Measurements from ENCODE around the gene VEZF1. TPM values are rescaled to one million over a fixed set of nuclear protein-coding genes. Genes with fewer than 3 reads are reported as not detected.

The VEZF1 gene
- total RNA-seq, 4 donors from 2014 or later: 29.7 to 49.3 (median 39.5) TPM

DNA sequence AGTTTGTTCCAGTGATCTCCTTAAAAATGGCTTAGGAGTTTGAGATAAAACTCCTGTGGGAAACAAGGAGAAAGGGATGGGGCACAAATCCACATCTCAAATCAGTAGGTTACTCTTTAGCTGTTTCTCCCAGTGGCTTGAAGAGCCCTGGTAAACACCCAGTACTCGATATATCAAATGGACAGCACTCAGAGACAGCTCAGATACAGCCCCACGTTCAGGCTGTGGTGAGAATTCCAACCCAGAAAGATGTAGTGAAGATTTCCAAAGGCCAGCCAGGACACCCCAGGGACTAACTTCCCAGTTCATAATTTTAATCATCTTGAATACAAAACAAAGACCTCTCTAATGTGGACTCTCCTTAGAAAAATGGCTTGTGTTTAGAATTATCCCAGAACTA lies 6.4 kb upstream of the VEZF1 start:
- no peak for DNase-seq
- Histone ChIP-seq H3K4me3 (no peak overlapping the region), H3K36me3 (peaks cover 0 to 6% (median 0%) of the 10 kb centered on the region in 3 donors), H3K4me1 (peaks cover 0 to 11% (median 3%) of the 10 kb centered on the region in 4 donors), H3K27me3 (no peaks in the 10 kb centered on the region), H3K9me3 (no peaks in the 10 kb centered on the region), H3K27ac (peak overlapping the region in 1 of 4 donors; percentile 2)
- TF ChIP-seq POLR2A (IDR thresholded peaks at IDR 0.05): no peak
- TF ChIP-seq, protein P1, sequence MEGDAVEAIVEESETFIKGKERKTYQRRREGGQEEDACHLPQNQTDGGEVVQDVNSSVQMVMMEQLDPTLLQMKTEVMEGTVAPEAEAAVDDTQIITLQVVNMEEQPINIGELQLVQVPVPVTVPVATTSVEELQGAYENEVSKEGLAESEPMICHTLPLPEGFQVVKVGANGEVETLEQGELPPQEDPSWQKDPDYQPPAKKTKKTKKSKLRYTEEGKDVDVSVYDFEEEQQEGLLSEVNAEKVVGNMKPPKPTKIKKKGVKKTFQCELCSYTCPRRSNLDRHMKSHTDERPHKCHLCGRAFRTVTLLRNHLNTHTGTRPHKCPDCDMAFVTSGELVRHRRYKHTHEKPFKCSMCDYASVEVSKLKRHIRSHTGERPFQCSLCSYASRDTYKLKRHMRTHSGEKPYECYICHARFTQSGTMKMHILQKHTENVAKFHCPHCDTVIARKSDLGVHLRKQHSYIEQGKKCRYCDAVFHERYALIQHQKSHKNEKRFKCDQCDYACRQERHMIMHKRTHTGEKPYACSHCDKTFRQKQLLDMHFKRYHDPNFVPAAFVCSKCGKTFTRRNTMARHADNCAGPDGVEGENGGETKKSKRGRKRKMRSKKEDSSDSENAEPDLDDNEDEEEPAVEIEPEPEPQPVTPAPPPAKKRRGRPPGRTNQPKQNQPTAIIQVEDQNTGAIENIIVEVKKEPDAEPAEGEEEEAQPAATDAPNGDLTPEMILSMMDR (IDR thresholded peaks at IDR 0.05): no peak

DNA sequence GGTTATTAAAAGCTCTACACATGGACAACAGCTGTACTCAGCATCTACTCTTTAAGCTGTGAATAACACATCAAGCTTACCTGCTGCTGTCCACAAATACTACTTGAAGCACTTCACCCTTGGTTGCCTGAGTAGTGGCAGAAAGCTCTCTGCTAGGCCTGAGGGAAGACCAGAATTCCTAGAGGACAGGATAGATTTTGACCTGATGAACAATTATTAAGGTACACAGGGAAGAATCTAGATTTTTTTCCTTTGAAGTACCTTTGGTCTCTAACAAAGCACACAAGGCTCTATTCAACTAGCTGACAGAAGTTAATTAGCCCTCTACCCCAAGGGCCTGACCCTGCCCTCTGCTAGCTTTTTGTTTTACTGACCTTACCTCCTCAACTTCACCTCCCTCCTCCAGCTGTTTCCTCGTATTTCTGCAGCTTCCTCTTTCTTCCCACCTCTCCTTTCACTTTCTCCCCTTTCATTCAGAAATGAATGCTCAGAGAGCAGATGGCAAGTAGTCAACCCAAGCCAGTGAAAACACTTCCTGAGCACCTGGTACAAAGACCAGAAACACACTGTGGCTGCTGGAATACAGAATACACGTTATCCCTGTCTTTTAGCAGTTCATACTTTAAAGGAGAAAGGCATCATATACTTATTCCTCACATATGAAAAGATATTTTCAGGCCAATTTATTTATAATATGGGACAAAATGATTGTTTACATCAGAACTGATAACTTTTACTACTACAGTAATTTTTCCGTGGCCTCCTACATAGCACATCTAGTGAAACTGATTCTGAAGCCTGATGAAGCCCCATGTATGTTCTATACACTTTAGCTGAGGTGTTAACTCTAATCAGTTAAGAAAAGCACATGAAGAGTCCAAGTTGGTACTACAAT lies 5.7 kb upstream of the VEZF1 start:
- H3K4me1 ChIP-seq: peaks cover 0 to 11% (median 6%) of the 10 kb centered on the region in 4 donors
- peak overlapping the region in 1 of 4 donors; percentile 2 for H3K27ac ChIP-seq
- TF ChIP-seq, protein P1 (IDR thresholded peaks at IDR 0.05): no peak
- no peak for TF ChIP-seq POLR2A (IDR thresholded peaks at IDR 0.05)
- no peak for DNase-seq
- H3K36me3 ChIP-seq: peaks cover 0 to 6% (median 0%) of the 10 kb centered on the region in 3 donors
- no peaks in the 10 kb centered on the region for H3K27me3 ChIP-seq
- H3K4me3 ChIP-seq: no peak overlapping the region
- no peaks in the 10 kb centered on the region for H3K9me3 ChIP-seq

DNA sequence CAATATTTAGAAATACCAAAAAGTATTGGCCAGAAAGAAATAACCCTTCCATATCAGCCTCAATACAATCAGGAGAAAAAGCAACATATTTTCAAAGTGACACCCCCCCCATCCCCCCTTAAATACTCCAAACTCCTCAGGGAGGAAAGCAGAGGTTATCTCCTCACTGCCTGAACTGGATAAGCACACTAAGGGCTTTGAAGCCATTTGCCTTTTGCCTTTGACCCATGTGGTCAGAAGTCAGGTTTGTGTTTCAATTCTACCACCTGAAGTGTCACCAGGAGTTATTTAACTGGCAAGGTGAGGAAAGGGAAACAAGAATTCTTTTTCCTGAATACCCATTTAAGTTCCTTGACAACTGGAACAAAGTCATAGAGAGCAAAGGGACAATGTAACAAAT lies 3.5 kb upstream of the VEZF1 start:
- Histone ChIP-seq H3K4me1 (peaks cover 0 to 12% (median 7%) of the 10 kb centered on the region in 4 donors), H3K36me3 (no peaks in the 10 kb centered on the region), H3K27me3 (no peaks in the 10 kb centered on the region), H3K4me3 (no peak overlapping the region), H3K9me3 (no peaks in the 10 kb centered on the region), H3K27ac (no peak overlapping the region)
- TF ChIP-seq POLR2A (IDR thresholded peaks at IDR 0.05): no peak
- TF ChIP-seq, protein P1 (IDR thresholded peaks at IDR 0.05): no peak
- DNase-seq: no peak

DNA sequence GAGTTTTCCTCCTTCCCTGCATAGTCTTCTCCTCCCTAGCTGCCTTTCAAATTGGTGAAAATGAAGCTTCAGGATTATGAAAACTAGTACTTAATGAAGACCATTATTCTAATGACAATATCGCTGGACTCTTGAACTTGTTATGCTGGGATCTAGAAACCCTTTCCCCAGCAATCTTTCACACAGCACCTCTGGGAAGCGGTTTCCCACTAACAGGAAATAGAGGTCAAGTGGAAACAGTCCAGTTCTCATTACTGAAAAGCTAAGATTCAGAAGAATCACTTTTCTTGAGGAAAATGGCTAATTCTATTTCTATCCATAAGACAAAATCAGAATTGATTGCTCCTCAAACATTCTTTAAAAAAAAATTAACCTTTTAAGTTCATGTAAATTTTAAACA lies 2.0 kb upstream of the VEZF1 start:
- H3K4me1 ChIP-seq: peaks cover 0 to 27% (median 12%) of the 10 kb centered on the region in 4 donors
- no peak overlapping the region for H3K27ac ChIP-seq
- DNase-seq: no peak
- H3K27me3 ChIP-seq: no peaks in the 10 kb centered on the region
- H3K4me3 ChIP-seq: no peak overlapping the region
- no peaks in the 10 kb centered on the region for H3K36me3 ChIP-seq
- H3K9me3 ChIP-seq: no peaks in the 10 kb centered on the region
- TF ChIP-seq POLR2A (IDR thresholded peaks at IDR 0.05): no peak
- TF ChIP-seq, protein P1 (IDR thresholded peaks at IDR 0.05): no peak

DNA sequence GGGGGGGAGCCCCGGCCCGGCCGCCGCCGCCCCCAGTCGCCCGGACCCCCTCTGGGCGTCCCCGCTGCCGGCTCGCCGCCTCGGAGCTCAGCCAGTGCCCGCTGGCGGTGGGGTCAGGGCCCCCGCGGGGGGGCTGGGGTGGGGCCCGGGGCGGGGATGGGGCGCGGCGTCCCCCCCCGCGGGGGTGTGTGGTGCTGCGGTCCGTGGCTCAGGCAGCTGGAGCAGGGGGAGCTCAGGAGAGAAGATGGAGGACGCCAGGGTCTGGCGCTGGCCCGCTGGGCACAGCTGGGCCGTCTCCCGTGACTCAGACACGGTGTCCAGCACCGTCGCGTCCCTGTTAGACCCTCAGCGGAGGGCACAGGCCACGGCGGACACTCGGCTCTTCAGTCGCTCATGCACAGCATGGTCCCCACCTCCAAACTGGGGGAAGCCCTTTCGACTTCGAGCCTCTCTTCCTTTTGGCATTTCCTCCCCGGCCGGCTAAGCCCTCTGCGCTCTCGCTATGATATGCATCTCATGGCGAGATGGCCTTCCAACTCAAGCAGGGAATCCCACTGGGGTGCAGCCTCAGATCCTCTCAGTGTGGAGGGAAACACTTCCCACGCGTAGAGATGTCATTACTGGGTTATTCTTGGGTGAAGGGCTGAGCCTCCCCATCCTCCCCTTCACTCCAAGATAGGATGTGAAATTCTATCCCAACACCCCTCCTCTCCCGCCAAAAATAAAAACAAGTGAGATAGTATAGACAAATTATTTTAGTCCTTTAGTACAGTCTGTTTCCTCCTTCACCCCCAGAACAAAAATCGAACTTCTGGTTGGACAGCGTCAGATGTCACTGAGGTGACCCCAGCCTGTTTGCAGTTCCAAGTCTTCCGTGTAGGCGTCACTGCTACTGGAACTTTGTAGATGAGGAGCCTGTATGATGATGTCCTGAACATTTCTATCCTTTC lies 522 bp upstream of the VEZF1 start:
- peak in 1 of 2 donors; percentile 32 for TF ChIP-seq POLR2A (IDR thresholded peaks at IDR 0.05)
- TF ChIP-seq, protein P1 (IDR thresholded peaks at IDR 0.05): peak in 2 of 6 experiments; percentile 13 to 15
- H3K36me3 ChIP-seq: no peaks in the 10 kb centered on the region
- peak overlapping the region; percentile 87 to 95 (median 94) for H3K4me3 ChIP-seq
- H3K9me3 ChIP-seq: no peaks in the 10 kb centered on the region
- peak; percentile 71 to 86 (median 84) for DNase-seq
- H3K27me3 ChIP-seq: no peaks in the 10 kb centered on the region
- peaks cover 0 to 41% (median 7%) of the 10 kb centered on the region in 4 donors for H3K4me1 ChIP-seq
- peak overlapping the region; percentile 95 to 97 (median 96) for H3K27ac ChIP-seq
